ENCODE measurements around the gene ANKRD13D.

The ANKRD13D gene

DNA sequence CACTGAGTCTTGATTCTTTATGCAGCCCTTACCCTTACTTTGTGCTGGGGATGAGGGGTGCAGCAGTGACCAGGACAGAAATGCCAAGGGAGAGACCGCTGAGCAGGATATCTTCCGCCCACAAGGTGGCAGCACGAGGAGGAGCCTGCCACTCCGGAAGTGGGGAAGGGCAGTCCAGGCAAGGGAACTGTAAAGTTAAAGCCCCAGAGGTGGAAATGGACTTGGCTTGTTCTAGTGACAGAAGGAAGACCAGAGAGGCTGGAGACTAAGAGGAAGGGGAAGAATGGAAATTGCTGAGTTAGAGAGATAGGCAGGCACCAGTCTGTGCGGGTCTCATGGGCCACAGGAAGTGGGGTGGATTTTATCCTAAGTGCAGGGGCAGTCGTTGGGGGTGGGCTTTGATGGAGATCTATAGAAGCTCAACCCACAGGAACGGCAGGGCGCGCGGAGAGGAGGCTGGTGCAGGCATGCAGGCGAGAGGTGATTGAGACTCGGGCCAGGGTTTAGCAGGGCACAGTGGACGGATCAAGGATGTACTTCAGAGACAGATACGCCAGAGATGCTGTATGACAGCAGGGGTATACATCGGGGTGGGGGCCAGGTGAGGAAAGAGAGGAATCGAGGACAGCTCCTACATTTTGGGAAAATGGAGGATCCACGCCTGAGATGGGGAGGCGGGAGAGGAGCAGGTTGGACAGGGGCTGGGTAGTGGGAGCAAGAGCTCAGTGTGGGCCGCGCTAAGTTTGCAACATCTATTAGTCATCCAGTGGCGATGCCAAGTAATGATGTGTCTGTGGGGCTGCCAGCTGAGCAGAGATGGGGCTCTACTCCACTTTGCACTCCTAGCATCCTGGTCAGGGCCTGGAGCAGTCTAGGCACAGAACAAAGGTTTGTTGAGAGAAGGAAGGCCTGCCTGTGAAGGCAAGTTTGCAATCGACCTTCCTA lies 26.1 kb upstream of the ANKRD13D start:
- DNase-seq, result peak; percentile 77

DNA sequence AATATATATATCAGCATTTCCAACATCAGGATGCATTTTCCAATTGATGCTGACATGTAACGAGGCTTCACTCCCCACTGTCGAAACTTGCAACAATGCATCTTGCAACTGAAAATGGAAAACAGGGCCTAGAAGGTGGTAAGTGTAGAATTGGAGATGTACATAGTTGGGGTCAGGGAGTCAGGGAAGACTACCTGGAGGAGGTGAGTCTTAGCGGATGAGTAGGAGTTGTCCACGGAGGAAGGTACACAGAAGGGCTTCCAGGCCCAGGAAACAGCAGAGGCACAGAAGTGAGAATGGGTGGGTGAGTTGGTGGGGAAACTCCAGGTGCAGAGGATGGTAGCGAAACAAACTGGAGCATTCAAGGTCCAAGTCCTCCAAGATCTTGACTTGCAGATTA lies 24.8 kb upstream of the ANKRD13D start:
- DNase-seq, result no peak

DNA sequence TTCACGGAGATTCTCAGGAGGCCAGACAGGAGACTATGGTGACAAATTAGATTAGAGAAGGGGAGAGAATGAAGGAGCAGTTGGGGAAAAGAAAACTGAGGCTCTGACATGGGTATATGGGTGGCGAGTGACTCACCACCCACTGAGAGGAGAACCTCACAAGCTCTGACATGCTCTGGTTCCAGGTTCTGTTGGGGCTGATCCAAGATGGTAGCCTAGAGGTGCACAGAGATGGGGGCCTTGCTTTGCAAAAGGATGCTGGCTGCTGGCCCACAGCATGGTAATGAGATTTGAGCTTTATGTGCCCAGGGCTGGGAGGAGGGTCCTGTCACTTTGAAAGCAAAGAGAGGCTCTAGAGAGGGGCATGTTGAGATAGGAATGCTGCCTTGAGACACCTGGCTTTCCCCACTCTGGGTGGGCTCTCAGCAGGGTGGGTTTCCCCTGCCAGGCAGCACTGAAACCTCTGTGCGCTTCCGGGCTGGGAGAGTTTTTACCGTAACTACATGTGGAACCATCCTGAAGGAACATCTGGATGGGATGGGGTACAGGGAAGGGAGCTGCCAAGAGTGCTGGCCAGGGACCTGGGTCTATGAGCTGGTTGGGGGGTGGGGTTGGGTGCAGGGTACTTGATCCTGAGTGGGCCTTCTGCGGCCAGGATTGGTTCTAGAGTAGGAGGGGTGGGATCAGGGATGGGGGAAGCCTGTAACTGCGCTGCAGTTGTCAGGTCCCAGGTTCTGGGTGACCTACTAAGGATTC lies 24.0 kb upstream of the ANKRD13D start:
- DNase-seq, result no peak

DNA sequence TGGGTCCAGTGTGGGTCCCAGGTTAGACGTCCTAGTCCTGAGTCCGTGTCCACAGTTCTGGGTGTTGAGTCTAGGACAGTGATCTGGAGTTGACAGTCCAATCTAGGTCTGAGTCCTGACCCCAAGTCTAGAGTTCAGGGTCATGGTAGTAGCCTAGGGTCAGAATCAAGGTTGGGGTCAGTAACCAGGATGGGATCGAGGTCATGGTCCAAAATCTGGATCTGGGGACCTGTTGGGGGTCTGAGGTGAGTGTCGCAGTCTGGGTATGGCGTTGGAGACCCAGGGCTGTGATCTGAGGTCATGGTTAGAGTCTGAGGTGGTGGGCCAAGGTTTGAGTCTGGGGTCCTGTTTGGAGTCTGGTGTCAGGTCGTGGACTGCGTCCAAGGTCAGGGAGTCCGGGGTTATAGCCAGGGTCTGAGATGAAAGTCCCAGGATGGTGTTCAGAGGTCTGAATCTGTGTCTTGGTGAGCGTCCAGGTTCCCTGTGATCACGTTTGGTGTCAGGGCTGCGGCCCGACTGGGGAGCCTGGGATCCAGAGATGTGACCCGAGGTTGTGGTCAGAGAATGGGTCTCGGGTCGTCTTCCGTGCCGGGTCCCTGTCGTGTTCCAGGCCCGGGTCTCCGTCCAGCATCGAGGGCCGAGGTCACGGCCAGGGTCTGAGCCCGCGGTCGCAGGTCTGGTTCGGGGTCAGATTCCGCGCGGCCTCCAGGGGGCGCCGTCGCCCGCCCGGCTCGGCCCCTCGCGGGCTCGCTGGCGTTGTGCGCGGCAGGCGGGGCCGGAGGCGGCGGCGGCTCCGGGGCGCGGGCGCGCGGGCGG lies 23.3 kb upstream of the ANKRD13D start:
- peak; percentile 75 for DNase-seq

DNA sequence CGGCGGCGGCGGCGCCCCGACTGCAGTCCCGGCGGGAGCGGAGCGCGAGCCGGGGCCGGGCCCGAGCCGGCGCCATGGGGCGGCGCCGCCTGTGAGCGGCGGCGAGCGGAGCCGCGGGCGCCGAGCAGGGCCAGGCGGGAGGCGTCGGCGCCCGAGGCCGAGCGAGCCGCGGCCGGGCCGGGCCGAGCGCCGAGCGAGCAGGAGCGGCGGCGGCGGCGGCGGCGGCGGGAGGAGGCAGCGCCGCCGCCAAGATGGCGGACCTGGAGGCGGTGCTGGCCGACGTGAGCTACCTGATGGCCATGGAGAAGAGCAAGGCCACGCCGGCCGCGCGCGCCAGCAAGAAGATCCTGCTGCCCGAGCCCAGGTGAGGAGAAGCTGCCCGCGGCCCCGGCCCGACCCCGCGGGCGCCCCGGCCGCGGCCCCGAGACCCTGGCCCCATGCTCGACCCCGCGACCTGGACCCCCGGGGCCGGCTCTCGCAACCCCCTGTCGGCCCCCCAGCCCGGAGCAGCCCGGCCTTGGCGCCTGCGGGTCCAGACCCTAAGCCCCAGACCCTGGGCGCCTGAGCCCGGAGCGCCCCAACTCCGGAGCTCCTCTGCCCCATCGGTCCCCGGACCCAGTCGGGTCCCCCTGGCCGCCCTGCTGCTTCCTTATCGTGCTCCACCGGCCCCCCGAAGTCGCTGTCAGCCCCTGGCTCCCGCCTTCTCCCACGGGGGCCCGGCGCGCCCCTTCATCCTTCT lies 22.5 kb upstream of the ANKRD13D start, which contains the start of gene GRK2:
Gene GRK2, plus strand, starts transcription at position 25 of the 739 bp plus-strand sequence. Its CDS starts 227 bp downstream, at position 252.
- DNase-seq, result peak; percentile 56

DNA sequence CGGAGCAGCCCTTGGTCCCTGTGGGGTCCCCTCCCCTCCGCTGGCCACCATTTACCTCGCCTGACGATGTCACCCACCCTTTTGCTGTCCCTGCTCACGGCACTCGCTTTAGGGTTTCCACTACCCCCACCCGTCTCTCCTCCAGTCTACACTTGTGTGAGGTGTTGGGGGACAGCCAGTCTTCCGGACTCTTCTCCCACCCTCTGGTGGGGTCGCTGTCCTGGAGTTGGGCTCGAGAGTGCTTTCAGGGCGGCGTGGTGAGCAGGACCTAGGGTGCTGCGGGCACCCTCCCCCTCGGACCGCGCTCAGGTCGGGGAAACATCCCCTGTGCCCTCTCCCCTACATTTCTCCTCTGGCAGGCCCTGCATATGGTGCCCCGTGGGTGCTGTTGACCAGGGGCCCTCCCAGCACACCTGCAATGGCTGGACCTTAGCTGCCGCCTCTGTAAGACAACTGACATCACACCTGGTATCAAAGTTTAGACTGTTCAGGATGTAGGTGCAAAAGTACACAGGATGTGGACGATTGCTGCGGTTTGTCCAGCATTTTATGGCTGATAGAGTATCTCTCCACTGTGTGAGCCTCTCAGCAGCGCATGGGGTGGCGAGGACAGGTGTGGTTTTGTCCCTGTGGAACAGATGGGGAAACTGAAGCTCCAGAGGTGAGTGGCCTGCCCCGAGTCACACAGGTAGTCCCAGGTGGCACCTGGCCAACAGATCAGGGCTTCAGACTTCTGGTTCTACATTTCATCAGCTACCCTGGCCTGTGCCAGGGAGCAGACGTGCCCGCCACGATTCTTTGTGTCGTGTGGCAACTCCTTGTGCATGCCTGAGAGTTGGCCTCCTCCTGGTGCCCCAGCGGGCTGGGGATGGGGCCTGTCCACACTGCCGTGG lies 21.7 kb upstream of the ANKRD13D start:
- DNase-seq, result no peak

DNA sequence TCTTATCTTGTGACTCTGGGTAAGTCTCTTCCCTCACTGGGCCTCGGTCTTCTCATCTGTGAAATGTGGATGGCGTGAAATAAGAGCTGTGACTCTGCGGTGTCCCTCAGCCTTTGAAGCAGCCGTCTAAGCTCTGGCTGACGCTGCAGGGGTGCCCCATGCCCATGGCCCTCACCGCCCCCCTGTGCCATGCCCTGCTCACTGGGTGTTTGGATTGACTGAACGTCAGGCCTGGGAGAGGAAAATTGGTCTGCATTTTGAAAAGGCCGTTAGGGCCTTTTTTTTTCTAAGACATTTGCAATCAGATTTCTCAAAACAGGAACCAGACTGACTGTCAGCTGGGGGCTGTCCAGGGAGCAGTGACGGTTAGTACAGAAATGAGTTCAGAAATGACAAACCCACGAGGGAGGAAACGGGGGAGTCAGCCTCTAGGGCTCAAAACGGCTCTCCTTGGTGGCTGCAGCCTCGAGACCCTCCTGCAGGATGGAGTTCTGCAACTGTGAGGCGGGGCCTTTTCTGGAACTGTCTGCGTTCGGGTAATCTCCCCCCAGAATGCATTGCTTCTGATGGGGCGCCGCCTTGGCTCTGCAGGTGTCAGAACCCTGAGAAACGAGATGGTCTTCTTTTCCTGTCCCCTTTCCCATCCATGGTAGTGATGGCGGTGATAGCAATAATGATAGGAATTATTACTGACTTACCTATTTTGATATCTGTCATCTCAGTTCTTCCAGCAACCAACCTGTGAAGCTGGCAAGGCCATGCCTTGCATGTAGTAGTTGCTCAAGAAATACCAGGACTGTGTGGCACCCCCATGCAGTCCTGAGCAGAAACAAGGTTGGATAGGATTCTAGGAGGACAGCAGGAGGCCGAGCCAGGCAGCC lies 20.8 kb upstream of the ANKRD13D start:
- no peak for DNase-seq

DNA sequence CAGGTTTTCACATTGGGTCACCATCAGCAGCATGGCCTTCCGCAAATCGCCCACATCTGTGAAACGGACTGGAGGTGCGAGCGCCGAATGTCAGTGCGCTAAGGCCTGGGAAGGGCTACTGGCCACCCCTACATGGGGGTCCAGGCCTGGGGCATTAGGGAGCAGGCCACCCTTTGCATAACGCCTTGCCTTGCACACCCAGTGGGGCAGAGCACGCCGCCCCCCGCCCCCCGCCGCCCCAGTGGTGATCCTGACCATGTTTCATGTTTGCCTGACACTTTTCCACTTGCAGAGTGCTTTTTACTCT lies 20.2 kb upstream of the ANKRD13D start:
- no peak for DNase-seq

DNA sequence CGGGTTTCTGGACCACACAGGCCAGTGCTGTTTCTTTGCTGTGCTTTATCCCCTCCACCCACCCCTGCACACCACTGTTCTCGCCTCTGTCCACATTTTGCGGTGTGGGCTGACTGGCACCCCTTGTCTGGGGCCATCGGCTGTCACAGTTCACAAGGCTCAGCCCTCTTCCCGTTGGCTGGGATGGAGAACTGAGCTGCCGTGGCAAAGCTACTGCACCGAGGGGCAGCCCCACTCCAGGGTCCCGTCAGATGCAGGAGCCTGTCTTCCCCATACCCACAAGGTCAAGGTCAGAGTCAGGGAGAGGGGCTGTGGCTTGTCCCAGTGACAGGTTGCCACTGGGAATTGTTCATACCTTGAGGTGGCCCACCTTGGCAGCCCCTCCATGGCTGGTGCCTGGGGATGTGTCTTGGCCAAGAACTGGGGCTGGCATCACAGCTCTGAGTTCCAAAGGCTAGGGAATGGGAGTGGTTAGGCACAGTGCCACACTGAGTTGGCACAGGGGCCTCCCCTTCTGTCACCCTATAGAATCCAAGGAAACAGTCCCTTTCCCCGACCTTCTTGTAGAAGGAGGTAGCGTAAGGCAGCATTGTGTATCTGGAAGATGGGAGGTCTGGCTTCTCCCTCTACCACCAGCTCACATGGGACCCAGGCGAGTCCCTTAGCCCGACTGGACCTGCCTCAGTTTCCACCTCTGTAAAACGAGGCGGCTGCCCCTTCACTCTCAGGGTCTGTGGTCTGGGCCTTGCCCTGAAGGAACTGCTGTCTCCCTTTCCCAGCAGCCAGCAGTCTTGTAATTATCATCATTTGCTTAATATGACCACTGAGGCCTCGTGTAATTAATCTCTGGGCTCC lies 19.5 kb upstream of the ANKRD13D start:
- no peak for DNase-seq

DNA sequence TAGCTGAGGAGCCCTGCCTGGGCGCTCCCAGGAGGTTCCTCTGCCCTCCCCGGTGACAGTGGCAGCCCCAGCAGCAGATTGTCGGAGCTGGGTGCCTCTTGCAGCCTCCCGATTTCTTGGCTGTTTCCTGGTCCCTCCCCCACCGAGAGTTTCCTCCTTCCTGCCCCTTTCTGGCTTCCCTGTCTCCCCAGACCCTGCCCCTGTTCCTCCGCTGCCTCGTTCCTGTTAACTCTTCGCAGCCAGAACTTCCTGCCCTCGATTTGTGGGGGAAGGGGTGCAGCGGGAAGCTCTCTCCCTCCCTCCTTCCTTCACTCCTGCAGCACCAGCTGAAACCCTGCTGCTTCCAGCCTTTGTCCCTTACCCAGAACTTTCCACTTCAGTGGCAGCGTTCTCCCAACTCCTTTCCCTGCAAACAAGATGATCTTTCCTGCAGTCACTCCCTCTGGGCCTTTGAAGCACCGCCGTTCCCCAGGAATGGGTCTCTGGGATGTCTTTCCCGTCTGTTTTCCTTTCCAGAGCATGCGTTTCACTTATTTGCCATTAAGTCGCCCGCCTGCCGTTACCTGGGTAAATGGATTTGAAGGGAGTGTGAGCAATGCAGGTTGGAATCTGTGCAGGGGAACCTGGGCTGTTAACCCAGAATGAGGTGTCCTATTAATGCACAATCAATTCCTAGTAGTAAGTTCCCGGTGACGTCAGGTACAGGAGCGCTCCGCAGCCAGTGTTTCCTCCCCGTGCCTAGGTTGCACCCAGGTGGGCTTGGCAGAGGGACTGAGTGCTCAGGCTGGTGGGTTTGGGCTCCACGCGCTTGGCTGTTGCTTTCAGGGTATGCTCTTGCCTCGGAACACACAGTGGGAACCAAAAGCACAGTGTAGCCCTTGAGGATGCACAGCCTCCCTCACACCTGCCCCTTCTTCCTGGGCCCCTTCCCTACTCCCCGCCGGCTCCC lies 18.6 kb upstream of the ANKRD13D start:
- DNase-seq, result no peak

DNA sequence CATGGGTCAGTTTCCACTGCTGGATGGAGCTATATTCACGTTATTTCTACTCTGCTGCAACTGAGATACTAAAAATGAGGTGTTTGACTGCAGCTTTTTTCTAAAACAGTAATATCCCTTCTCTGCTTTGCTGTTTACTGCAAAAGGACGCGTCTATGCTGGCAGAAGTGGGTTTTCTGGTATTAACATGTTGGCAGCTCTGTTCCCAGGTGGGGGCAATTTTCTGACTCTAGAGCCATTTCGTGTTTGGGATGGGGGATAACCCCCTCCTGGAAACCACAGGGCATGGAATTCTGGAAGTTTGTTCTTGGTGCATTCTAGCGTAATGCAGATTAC lies 17.9 kb upstream of the ANKRD13D start:
- no peak for DNase-seq

DNA sequence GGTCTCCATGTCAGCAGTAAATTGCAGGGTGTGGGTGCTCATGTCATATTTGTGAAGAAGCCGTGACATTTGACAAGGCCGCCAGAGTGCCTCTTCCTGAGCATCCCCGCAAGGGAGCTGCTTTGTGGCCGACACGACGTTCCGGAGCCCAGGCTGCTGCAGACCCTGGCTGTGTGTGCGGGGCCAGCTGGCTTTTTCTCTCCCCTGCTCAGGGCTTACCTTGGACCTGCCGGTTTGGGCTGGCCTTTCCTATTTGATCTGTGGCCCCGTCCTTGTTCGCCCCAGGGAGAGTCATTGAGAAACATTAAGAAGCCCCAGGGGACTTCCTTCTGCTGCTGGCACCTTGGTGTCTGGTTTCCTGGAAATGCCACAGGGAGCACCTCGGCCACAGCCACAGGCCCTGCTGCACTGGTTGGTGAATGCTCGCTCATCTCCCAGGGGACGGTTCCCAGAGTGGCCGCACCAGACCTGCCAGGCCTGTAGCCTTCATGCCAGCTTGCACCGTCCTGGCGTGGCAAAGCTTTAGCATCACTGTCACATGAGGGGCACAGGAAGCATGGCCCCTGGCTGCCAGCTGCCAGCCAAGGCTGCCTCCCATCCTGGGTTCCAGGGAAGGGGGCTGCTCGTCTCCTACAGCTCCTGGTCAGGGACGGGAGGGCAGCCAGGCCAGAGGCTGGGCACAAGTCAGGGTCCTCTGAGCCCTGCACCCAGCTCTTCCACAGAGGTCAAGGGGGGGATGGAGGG lies 17.4 kb upstream of the ANKRD13D start:
- no peak for DNase-seq

DNA sequence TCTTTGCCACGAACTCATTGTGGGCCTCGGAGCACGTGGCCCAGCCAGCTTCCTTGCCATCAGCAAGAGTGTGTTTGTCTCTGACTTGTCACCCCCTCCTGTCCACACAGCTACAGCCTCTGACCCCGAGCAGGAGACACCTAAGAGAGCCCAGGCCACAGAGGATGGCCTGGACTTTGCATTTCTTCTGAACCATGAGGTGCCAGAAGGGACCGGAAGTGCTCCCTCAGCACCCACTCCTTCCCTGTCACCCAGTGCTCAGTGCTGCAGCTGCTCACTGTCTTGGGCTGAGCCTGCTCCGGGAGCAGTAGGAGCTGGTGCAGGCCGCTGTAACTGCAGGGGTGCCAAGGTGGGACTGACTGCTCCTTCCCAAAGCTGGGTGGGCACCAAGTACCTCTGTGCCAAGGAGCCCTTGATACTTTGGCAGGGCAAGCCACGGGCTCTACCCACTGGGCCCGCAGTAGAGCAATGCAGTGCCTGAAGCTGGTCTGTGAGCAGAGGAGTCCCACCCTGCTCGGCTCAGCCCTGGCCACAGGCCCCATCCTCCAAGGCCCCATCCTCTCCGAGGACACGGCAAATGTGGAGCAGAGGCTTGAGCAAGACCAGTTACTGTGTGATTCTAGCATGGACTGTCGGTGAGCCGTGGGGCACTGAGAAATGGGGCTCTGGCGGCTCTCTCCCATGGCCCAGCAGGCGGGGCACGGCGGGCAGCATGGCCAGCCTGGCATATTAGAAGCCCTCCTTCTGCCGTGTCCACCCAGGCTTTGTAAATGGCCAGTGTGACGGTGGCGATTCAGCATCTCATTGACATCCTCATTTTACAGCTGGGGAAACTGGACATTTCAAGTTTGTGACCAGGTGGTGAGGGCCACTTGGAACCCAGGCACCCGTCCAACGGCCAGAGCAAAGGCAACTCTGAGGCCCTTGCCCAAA lies 16.5 kb upstream of the ANKRD13D start:
- DNase-seq, result no peak

DNA sequence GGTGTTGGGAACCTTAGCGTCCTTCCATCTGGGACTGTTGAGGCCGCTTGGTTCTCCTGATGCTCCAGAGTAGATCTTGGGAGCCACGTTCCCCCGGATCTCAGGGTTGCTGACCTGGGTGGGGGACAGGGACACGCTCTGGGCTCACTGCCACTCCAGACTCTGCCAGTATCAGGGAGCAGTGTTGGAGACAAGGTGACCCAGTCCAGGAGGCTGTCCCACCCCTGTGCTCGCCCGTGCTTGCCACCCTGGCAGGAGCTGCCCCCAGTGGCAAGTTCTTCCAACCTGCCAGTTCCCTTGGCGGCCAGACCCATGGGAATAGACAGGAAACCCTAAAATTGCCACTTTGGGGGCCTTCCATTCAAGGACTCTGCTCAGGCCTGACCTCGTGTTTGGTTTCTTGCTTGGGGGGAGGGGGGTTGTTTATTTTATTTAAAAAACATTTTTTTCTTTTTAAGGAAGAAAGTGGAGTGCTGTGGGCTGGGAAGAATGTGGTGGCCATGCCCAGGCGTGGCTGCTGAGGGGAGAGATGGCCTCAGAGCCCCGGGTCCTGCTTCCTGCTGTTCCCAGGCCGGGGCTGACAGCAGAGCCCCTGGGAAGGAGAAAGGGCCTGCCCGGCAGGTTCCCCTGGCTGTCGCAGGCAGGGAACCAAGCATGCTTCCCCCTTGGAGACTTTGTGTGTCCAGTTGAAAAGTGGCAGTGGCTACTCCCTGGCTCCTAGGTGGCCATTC lies 15.7 kb upstream of the ANKRD13D start:
- no peak for DNase-seq

DNA sequence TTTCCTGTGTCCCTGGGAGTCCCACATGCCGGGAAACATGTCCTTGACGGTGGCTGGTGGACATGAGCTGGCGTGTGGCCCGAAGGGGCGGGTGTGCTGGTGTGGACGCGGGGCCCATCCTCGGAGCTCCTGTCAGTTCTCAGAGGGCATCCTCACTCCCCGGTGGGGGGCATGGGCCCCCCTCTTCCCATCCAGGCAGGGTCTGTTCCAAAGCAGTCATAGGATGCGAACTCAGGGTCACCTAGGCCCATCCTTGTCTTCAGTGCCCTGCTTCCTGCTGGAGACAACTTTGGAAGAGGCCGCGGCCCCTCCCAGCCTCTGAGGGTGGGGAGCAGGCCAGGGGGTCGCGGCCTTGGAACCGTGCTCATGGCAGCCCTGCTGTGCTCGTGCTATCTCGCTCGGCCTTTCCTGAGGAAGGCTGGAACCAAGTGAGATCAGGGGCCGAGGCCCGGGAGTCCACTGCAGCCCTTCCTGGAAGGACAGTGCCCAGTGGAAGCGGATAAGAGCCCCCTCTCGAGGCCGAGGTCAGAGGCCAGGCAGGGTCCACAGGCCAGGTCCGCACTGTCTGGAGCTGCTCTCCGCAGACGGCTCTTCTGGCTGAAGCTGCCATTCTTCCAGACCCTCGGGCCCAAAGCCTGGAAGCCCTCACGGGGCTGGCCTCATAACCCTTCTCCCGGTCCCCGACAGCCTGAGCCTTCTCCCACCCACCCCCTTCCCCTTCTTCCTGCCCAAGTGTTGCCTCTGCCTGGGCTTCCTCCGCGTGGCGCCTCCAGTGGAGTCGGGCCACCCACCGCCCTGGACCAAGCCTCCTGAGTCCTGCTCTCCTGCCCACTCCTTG lies 14.1 kb upstream of the ANKRD13D start:
- DNase-seq, result no peak
